Peyer's patch (tissue), 4 donors: ENCODE results near the gene CEACAM19.
"Not testable (repeated sequence)": the region's sequence is repeated elsewhere in the genome, so short reads cannot be mapped to it uniquely, and the experiment has no call there.

Experiments
- POLR2A ChIP-seq, 2 donors: fragments of 450-650 bp; IDR thresholded peaks; one replicate each; pipeline ENCODE4 v1.5.1; 2017; ENCODE audit warnings: antibody characterized with exemption in 2 of 2, mild to moderate bottlenecking in 2 of 2, moderate library complexity in 2 of 2
- TF ChIP-seq, protein P1 (sequence below), 6 experiments: fragments of 450-650 bp in 4 of 6; fragments of 200-600 bp in 2 of 6; sonication (generic) in 1 of 6; IDR thresholded peaks; one replicate each; pipeline ENCODE4 v1.5.1; 2017 to 2019; ENCODE audit warnings: antibody characterized with exemption in 6 of 6, mild to moderate bottlenecking in 3 of 6, moderate library complexity in 1 of 6

- TF ChIP-seq, protein P1, sequence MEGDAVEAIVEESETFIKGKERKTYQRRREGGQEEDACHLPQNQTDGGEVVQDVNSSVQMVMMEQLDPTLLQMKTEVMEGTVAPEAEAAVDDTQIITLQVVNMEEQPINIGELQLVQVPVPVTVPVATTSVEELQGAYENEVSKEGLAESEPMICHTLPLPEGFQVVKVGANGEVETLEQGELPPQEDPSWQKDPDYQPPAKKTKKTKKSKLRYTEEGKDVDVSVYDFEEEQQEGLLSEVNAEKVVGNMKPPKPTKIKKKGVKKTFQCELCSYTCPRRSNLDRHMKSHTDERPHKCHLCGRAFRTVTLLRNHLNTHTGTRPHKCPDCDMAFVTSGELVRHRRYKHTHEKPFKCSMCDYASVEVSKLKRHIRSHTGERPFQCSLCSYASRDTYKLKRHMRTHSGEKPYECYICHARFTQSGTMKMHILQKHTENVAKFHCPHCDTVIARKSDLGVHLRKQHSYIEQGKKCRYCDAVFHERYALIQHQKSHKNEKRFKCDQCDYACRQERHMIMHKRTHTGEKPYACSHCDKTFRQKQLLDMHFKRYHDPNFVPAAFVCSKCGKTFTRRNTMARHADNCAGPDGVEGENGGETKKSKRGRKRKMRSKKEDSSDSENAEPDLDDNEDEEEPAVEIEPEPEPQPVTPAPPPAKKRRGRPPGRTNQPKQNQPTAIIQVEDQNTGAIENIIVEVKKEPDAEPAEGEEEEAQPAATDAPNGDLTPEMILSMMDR (IDR thresholded peaks at IDR 0.05), result not testable (repeated sequence)
- TF ChIP-seq POLR2A (IDR thresholded peaks at IDR 0.05), result not testable (repeated sequence)
These were observed 13.1 kb downstream of the CEACAM19 start for GRCh38 chr19:44684396-44684795.
